Hematopoietic multipotent progenitor cell (in vitro differentiated cells): ENCODE measurements around the gene JPH3. TPM values are rescaled to one million over a fixed set of nuclear protein-coding genes. Genes with fewer than 3 reads are reported as not detected.

Experiments
- DNase-seq, 3 donors: peaks; one replicate each; pipeline ENCODE4 v3.0.0-alpha.2; 2011 to 2015; ENCODE audit warnings: low read depth in 2 of 3, low spot score in 2 of 3
- total RNA-seq: library from RNA; depleted of rRNA; stranded (reverse); fragments of >200 nt; gene quantifications from one replicate; pipeline ENCODE4 v1.2.3, GENCODE V29; 2012

The JPH3 gene
- total RNA-seq, 1 donor: not detected

GRCh38 chr16:87648236-87648635, 45.9 kb downstream of the JPH3 start:
- DNase-seq: no peak

GRCh38 chr16:87648698-87649487, 46.6 kb downstream of the JPH3 start:
- DNase-seq: no peak

DNA sequence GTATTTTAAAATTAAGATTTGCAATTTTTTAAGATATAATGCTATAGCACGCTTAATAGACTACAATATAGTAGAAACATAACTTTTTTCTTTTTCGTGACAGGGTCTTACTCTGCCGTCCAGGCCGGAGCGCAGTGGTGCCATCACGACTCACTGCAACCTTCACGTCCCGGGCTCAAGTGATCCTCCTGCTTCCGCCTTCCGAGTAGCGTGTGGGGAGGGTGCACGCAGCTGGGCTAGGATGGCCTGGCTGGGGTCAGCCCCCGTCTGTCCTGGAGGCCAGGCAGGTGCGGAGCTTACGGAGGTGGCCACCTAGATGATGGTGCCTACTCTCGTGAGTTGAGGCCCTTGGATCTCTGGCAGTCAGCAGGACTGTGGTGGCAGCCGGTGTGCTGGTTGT, 50.1 kb downstream of the JPH3 start:
- no peak for DNase-seq

GRCh38 chr16:87652799-87653198, 50.5 kb downstream of the JPH3 start:
- peak in 1 of 3 donors; percentile 40 for DNase-seq

DNA sequence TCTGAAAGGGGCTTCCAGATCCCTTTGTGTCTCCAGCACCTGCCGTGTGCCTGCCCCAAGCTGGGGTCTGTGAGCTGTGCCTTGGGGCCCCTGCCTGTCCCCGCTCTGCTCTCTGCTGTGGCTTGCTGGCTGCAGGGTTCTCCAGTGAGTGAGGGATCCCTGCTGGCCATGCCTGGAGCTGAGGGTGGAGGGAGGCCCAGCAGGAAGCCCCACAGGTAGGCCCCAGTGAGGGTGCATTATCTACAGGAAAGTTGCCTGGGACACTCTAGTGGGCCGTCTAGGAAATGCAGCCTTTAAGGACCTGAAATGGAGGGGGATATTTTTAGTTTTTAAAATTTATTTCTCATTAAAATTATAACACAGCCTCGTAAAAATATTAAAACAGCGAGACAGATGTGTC, 50.9 kb downstream of the JPH3 start:
- peak in 1 of 3 donors; percentile 22 for DNase-seq

DNA sequence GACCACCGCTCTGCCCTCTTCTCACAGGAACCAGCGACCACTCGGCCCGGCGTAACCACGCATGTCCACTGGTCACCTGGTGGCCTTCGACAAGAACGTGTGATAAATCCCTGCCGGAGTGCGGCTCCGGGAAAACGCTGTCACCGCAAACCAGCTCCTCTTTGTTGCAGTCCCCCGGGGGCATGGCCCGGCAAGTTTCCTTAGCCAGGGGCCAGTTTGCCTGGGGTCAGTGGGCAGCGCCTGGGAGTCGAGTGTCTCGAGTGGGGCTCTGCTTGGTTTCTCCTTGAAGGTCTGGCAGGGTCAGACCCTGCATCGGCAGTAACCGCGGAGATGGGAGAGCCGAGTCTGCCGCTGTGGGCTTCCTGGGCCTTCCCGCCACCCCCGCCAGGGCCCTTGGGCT, 52.5 kb downstream of the JPH3 start:
- DNase-seq: no peak

DNA sequence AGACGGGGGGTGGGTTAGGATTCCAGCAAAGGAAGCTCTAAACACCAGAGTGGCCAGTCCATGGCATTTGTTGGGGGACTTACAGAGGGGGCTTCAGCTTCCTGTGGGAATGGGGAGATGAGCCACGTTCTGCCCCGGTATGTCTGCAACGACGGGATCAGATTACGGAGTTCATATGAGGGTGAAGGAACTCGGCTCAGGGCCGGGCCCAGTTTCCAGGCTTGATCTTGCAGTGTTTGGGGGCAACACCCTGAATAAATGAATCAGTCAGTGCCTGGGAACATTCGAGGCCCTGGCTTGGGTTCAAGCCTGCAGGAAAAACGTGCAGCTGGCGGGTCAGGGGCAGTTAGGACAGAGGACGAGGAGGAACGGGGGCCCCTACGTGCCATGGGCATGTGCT, 54.0 kb downstream of the JPH3 start:
- no peak for DNase-seq

DNA sequence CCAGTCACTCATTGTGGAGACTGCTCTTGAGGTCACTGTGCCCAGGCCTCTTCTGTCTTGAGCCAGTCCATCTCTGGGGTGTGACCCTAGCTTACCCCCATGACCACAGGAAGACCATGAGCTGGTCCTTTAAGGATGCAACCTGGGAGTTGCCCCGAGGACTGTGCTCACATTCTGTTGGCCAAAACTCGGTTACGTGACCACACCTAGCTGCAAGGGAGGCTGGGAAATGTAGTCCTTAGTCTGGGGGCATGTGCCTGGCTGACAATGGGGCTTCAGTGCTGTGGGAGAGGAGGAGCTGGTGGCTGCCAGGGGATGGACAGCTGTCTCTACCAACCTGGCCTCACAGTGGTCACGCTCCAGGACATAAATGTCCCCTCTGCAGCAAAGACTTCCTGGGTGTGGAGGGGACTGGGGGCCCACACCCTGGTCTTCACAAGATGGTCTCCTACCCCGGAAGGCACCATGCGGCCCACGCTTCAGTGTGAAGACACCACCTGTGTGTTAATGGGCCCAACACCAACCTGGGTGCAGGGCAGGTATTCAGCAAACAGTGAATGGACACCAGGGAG, 55.4 kb downstream of the JPH3 start:
- no peak for DNase-seq

GRCh38 chr16:87658564-87659225, 56.4 kb downstream of the JPH3 start:
- DNase-seq: no peak

DNA sequence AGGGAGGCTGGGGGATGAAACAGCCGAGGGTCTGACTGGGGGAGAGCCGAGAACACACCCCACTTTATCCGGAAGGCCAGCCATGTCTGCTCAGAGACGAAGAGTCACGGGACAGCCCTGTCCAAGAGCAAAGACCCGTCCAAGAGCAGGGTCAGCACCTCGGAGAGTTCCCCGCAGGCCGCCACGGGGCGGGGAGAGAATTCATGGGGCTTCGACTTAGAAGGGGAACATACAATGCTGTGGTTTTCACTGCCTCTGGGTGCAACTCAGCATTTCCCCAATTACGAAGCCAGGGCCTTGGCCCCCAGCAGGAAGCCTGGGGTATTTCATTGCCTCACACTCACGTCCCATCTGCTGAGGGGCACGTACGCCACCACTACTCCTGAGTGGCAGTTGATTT, 59.3 kb downstream of the JPH3 start:
- peak in 2 of 3 donors; percentile 93 to 98 for DNase-seq

- no peak for DNase-seq
Observed at GRCh38 chr16:87662254-87663204, 60.2 kb downstream of the JPH3 start.

GRCh38 chr16:87664792-87665191, 62.5 kb downstream of the JPH3 start:
- DNase-seq: no peak

- no peak for DNase-seq
Observed at GRCh38 chr16:87665193-87665592, 62.9 kb downstream of the JPH3 start.

DNA sequence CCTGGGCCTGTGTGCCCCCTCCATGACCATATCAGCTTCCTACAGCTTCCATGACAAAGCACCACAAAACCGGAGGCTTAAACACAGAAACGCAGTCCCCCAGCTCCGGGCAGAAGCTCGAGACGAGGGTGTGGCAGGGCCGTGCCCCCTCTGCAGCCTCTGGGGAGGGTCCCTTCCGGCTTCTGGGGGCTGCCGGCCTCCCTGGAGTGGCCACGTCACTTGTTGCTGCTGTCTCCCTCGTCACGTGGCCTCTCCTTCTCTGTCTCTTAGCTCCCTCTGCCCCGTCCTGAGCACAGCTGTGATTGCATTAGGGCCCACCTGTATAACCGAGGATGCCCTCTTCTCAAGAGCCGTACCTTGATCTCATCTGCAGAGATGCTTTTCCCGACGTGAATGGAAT, 64.6 kb downstream of the JPH3 start:
- DNase-seq: no peak

DNA sequence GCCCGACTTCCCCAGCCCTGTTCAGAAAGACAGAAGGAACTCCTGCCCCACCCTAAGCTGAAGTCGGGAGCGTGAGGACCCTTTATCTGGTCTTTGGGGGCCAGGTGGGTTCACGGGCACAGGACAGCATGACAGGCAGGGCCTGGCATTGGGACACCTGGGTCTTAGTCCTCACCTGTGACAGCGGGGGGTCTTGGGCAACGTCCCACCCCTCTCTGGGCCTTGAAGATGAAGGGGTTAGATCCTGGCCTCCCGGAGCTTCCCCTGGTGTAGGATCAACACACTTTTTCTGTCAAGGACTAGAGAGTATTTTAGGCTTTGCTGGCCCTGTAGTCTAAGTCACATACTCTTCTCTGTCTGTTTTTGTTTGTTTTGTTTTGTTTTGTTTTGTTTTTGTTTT, 65.1 kb downstream of the JPH3 start:
- no peak for DNase-seq

GRCh38 chr16:87667946-87668345, 65.6 kb downstream of the JPH3 start:
- no peak for DNase-seq

DNA sequence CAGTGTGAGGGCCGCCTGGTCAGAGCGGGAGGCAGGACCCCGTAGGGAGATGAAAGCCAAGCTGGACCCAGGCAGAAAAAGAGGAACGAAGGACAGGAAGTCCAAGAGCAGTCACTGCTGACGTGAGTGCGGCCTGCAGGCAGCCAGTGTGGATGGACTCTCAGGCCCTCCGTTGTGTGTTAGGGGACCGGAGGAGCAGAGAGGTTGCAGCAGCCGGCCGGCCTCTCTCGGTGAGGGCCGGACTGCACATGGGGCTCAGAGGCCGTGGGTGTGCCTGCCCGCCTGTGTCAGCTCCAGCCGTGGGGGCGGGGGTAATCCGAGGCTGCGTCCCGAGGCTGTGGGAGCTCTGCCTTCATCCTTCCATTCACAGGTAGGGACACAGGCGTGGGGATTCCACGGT, 67.4 kb downstream of the JPH3 start:
- DNase-seq: no peak

GRCh38 chr16:87671221-87671620, 68.9 kb downstream of the JPH3 start:
- DNase-seq: no peak

- DNase-seq: peak in 2 of 3 donors; percentile 11 to 43
Observed at GRCh38 chr16:87671715-87672270, 69.5 kb downstream of the JPH3 start.

DNA sequence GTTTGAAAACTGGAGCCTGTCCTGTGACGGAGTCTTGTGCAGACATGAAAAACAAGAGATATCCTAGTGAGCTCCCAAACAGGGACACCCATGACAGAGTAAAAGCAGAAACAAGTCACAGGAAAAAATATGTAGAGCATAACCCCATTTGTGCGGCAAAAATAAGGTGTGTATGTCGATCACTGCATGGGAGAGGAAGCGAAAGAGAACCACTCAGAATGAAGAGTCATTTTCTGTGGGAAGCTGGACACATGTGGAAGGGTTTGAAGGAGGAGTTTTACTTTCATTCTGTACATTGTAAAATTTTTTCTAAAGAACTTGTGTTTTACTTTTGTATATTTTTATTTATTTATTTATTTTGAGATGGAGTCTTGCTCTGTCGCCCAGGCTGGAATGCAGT, 72.1 kb downstream of the JPH3 start:
- no peak for DNase-seq
